SH-SY5Y (cell line): Measurements from ENCODE around the gene SSBP3.

ENCODE experiments used
- GATA2 ChIP-seq: IDR thresholded peaks from 2 replicates; pipeline ENCODE4 v1.6.1; 2011; ENCODE audit warnings: mild to moderate bottlenecking, low read depth, low read length
- GATA3 ChIP-seq: IDR thresholded peaks from 2 replicates; pipeline ENCODE4 v1.6.1; 2011; ENCODE audit warnings: low read depth, mild to moderate bottlenecking, low read length, moderate library complexity

GRCh38 chr1:54345116-54345515, 61.1 kb downstream of the SSBP3 start:
- TF ChIP-seq GATA2 (no peak), GATA3 (no peak)
